ENCODE measurements around the gene SUV39H1. TPM values are rescaled to one million over a fixed set of nuclear protein-coding genes. Genes with fewer than 3 reads are reported as not detected.

The SUV39H1 gene
- total RNA-seq, 1 donor from 2014 or later, result 4.7 TPM

- TF ChIP-seq CTCF (IDR thresholded peaks at IDR 0.05; ENCODE audit: partially characterized antibody, unreplicated experiment), result no peak
- H3K4me1 Mint-ChIP-seq (ENCODE audit: low read depth, unreplicated experiment), result peaks cover 10% of the 10 kb centered on the region
- no peaks in the 10 kb centered on the region for H3K36me3 Mint-ChIP-seq (ENCODE audit: unreplicated experiment)
- peak overlapping the region; percentile 68 for H3K27ac Mint-ChIP-seq (ENCODE audit: unreplicated experiment)
- H3K9me3 Mint-ChIP-seq (ENCODE audit: unreplicated experiment), result peaks cover 5% of the 10 kb centered on the region
- peaks cover 2% of the 10 kb centered on the region for H3K27me3 Mint-ChIP-seq (ENCODE audit: unreplicated experiment)
- no peak for DNase-seq
- H3K4me3 Mint-ChIP-seq (ENCODE audit: unreplicated experiment), result no peak overlapping the region
Measured at GRCh38 chrX:48703228-48703627, 6.7 kb downstream of the SUV39H1 start.

GRCh38 chrX:48703642-48704481 lies 7.3 kb downstream of the SUV39H1 start:
- peaks cover 10% of the 10 kb centered on the region for H3K4me1 Mint-ChIP-seq (ENCODE audit: low read depth, unreplicated experiment)
- H3K27me3 Mint-ChIP-seq (ENCODE audit: unreplicated experiment), result peaks cover 2% of the 10 kb centered on the region
- H3K27ac Mint-ChIP-seq (ENCODE audit: unreplicated experiment), result peak overlapping the region; percentile 66
- TF ChIP-seq CTCF (IDR thresholded peaks at IDR 0.05; ENCODE audit: partially characterized antibody, unreplicated experiment), result no peak
- no peaks in the 10 kb centered on the region for H3K36me3 Mint-ChIP-seq (ENCODE audit: unreplicated experiment)
- peaks cover 5% of the 10 kb centered on the region for H3K9me3 Mint-ChIP-seq (ENCODE audit: unreplicated experiment)
- DNase-seq, result no peak
- peak overlapping the region; percentile 52 for H3K4me3 Mint-ChIP-seq (ENCODE audit: unreplicated experiment)

- Mint-ChIP-seq H3K27me3 (ENCODE audit: unreplicated experiment) (peaks cover 5% of the 10 kb centered on the region), H3K36me3 (ENCODE audit: unreplicated experiment) (no peaks in the 10 kb centered on the region), H3K4me3 (ENCODE audit: unreplicated experiment) (no peak overlapping the region), H3K27ac (ENCODE audit: unreplicated experiment) (no peak overlapping the region), H3K4me1 (ENCODE audit: low read depth, unreplicated experiment) (peaks cover 10% of the 10 kb centered on the region), H3K9me3 (ENCODE audit: unreplicated experiment) (peaks cover 5% of the 10 kb centered on the region)
- DNase-seq, result no peak
- TF ChIP-seq CTCF (IDR thresholded peaks at IDR 0.05; ENCODE audit: partially characterized antibody, unreplicated experiment), result no peak
Measured at GRCh38 chrX:48705871-48706270, 9.3 kb downstream of the SUV39H1 start.

GRCh38 chrX:48709522-48710112 lies 13.1 kb downstream of the SUV39H1 start:
- no peak for TF ChIP-seq CTCF (IDR thresholded peaks at IDR 0.05; ENCODE audit: partially characterized antibody, unreplicated experiment)
- Mint-ChIP-seq H3K4me1 (ENCODE audit: low read depth, unreplicated experiment) (peaks cover 15% of the 10 kb centered on the region), H3K9me3 (ENCODE audit: unreplicated experiment) (peaks cover 8% of the 10 kb centered on the region), H3K27me3 (ENCODE audit: unreplicated experiment) (peaks cover 17% of the 10 kb centered on the region), H3K36me3 (ENCODE audit: unreplicated experiment) (no peaks in the 10 kb centered on the region), H3K27ac (ENCODE audit: unreplicated experiment) (no peak overlapping the region), H3K4me3 (ENCODE audit: unreplicated experiment) (no peak overlapping the region)
- DNase-seq, result no peak
